GM18505 (cell line): Measurements from ENCODE around the gene GEMIN7.

Source experiments
- ATAC-seq: cut with Tn5 transposase; IDR thresholded peaks from one replicate; pipeline ENCODE4 v1.9.1; 2021; ENCODE audit not compliant: unreplicated experiment
- POLR2A ChIP-seq: IDR thresholded peaks from 4 replicates; pipeline ENCODE4 v1.6.1; 2011; ENCODE audit warnings: borderline replicate concordance; ENCODE audit not compliant: insufficient read depth, insufficient read length; ENCODE audit errors: extremely low read depth

Gene GEMIN7

DNA sequence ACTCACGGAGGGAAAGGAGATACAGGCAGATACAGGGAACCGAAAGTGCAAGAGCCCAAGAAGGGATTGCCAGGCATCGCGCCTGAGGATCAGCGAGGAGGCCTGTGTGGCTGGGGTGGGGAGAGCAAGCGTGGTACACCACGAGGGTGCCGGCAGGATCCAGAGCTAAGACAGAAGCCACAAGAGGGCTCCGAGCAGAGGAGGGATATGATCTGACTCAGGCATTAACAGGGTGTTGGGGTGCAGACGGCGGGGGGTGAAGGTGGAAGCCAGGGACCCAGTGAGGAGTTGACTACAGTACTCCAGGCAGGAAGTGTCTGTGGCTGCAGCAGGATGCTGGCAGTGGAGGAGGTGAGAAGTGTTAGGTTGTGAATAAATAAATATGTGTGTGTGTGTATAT is 8.5 kb downstream of the GEMIN7 start:
- ATAC-seq: no peak
- no peak for TF ChIP-seq POLR2A

DNA sequence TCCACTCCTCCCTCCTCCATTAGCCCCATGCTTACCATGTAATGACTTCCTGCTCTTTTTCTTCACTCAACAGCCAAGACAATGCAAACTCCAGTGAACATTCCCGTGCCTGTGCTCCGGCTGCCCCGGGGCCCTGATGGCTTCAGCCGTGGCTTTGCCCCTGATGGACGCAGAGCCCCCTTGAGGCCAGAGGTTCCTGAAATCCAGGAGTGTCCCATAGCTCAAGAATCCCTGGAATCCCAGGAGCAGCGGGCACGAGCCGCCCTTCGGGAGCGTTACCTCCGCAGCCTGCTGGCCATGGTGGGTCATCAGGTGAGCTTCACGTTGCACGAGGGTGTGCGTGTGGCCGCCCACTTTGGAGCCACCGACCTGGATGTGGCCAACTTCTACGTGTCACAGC is 11.0 kb downstream of the GEMIN7 start:
- TF ChIP-seq POLR2A: no peak
- no peak for ATAC-seq

DNA sequence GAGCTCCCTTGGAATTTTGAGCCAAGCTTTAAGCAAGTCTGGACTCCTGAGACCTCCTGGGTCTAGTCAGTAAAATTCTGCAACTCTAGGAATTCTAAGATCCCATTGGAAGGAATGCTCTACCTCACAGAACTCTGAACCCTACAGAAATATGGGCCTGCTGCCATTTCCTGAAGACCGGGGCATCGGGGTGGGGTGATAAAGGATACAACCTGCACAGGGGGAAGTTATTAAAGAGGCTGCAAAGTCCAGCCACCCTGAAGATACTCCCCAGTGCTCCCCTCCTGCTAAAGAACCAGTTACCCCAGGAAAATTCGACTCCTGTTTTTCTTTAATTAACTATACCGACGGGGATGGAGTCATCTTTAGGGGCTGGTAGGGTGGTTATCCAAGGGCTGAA is 11.5 kb downstream of the GEMIN7 start:
- no peak for TF ChIP-seq POLR2A
- ATAC-seq: no peak

DNA sequence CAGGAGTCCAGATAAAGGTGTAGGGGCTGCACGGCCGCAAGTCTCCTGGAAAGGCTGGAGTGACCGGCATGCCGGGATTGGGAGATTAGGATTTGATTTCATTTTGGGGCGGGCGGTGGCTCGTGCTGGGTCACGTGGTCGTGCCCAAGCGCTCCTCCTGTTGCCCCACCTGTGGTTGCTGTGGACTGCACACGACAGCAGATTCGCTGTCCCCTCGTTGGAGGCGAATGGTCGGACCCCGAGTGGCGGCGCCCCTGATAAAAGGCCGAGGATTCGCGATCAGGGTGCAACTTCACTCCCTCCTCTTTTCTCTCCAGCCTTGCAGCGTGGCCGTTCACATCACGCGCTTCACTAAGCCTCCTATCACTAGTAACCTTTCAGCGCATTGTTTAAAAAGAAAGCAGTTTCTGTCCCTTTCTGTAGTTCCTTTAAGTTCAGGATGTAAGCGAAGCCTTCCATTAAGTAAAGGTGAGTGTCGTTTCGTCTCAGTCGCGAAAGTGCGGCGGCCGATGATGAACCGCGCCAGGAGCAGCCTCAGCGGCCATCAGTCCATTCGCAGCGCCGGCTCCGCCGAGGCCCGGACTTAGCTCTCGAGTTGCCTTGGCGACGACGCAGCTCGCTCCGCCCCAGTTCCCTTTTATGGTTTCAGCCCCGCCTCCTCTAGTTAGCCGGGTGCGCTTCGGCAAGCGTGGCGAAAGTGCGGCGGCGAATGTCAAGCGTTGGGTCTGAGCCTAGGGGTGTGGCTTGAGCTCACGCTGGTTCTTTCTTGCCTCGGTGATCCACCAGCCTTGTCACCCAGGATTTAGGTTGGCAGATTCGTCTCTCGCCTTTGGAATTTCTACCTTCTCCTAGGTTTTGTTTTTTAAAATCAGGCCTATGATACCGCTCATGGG is 12.2 kb downstream of the GEMIN7 start:
- ATAC-seq: peak; percentile 59
- TF ChIP-seq POLR2A: peak; percentile 78

DNA sequence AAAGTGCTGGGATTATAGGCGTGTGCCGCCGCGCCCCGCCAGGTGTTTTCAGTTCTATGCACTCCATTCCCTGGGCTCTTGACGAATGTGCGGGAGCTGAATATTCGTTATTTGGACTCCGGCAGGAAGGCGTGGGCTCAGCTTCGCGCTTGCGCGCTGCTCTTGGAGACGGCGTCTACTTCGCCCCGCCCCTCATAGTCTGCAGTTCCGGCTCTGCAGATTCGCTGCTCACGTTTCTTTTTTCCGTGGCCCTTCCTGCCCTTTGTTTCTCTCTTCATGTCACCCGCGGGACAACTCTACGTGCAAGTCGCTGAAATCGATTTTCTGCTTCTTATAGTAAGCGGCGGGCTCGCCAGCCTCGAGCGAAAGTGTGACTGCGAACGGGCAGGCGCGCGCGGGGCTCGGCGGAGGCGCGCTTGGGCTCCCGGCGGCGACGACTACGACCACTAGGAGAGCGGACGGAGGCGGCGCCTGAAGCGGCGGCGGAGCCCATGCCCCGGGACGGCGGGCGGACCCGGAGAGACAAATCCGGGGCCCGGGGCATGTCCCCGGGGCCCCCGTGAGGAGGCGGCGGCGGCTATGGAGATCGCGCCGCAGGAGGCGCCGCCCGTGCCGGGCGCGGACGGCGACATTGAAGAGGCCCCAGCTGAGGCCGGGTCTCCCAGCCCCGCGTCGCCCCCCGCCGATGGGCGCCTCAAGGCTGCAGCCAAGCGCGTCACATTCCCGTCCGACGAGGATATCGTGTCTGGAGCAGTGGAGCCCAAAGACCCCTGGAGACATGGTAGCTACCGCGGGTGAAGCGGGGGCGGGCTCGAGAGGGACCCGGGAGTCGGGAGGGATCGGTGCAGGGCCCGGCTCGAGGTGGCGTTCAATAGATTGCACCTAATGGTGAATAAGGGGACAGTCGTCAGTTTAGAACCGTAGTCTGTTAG is 14.0 kb downstream of the GEMIN7 start, which contains the start of gene PPP1R37:
TSS of gene PPP1R37 (plus strand) at position 433 of the 932 bp plus-strand sequence. CDS start at position 580, 147 bp downstream.
- peak; percentile 61 for ATAC-seq
- peak; percentile 38 for TF ChIP-seq POLR2A

DNA sequence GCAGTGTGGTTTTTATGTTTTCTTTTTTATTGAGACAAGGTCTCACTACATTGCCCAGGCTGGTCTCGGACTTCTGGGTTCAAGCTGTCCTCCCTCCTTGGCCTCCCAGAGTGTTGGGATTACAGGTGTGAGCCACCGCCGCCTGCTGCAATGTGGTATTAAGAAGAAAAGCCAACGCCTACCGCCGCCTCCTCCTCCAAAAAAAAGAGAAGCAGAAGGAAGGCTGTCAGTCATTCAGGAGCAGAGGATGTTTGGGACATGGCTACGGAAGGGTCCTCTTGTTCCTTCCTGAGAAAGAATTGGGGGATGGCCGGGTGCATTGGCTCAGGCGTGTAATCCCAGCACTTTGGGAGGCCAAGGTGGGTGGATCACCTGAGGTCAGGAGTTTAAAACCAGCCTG is 15.1 kb downstream of the GEMIN7 start:
- ATAC-seq: no peak
- TF ChIP-seq POLR2A: no peak

DNA sequence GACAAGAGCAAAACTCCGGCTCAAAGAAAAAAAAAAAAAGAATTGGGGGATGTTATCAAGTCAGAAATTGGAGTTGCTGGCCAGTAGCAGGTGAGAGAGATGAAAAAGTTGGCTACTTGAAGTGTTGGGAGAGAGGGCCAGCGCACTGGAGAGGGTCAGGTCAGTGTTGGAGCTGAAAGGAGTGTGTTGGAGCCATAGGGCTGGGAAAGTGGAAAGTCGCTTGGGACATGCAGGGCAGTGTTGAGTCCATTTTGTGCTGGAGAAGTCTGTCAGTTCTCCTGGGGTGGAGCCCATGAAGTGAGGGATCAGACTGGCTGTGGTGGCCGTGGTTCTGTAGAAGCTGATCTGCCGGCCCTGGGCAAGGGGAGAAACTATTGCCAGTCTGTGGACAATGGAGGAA is 15.6 kb downstream of the GEMIN7 start:
- ATAC-seq: no peak
- TF ChIP-seq POLR2A: no peak

DNA sequence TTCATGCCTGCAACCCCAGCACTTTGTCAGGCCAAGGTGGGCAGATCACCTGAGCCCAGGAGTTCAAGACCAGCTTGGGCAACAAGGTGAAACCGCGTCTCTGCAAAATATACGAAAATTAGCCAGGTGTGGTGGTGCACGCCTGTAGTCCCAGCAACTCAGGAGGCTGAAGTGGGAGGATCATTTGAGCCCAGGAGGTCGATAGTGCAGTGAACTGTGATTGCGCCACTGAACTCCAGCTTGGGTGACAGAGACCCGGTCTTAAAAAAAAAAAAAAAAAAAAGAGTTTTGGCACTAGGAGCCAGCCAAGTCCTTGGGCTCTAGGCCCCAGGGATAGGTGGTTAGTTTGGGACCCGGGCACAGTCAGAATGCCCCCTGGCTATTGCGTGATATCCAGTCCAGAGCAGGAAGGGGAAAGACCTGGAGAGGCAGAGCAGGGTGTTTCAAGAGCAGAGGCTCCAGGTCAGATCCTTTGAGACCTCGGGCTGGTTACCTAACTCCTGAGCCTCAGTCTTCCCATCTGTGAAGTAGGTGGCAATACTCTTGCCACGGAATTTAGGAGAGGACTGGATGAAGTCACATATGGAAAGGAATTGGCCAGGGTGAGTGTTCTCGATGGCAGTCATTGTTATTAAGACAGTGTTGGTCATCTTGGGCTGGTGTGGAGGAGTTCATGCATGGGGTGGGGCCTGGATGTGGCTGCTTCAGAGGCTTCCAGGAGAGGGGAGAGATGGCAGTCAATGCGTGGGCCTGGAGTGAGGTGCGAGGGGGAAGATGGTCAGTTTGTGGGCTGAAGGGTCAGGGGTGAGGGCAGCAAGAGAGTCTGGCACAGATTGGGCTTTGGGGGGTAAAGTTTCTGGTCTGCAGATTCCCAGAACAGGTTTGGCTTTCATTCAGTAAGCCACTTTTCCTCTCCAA is 16.7 kb downstream of the GEMIN7 start:
- TF ChIP-seq POLR2A: no peak
- no peak for ATAC-seq

DNA sequence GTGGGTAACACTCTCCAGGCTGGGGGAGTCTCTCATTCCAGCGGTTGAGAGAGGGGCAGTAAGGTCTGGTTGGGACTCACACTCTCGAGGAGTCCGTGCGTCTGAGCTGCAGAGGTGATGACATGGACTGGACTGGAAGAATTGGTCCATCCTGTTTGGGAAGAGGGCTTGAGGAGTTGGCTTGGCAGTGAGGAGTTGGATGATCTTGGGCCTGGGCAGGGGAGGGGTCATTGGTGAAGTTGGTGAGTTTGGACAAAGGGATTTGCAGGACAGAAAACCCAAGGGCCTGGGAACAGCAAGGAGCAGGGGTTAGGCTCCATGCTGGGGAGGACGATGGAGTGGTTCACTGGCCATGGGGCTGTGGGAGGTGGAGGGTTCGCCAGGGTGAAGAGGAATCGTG is 17.6 kb downstream of the GEMIN7 start:
- no peak for ATAC-seq
- no peak for TF ChIP-seq POLR2A

DNA sequence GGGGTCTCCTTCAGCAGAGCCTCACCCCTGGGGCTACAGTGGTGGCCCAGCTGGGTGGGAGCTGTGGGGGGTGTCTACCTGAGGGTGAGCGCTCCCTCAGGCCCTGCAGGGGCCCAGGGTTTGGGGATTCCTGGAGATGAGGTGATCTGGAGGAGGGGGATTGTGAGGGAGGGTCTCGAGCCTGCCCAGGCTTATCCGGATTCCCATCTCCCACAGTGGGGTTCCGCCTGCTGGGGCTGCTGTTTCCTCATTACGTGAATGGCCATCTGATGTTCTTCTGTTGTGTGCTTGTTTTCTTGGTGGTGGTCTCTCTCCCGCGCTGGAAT is 18.4 kb downstream of the GEMIN7 start:
- no peak for TF ChIP-seq POLR2A
- ATAC-seq: no peak

DNA sequence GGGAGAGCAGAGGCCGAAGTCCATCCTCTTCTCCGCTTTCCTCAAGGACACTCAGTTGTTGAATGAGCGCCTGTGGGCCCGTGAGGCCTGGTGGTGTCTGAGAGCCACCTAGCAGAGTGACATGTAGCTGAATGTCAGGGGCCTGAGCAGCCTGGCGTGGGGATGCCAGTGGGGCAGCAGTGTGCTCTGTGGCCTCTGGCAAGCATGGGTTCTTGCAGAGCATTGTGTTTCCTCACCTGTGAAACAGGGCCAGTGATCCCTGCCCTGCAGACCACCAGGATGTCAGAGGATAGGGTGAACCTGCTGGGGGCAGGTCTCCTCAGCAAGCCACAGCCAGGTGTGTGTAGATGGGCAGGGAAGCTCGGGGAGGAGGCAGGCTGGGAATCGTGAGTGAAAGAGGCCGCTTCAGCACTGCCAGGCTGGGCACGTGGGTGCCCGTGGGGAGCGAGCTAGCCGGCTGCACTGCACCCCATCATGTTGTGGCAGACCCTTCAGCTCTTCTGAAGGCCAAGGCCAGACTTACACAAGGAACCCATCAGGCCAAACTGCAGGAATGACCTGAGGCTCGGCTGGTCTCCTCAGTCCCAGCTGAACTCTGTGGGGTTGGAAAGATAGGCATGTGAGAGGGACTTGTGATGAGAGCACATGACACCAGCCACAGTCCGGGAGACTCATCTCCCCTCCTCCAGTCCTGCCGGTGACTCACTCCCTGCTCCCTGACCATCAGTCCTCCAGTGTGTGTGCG is 18.9 kb downstream of the GEMIN7 start:
- TF ChIP-seq POLR2A: no peak
- ATAC-seq: no peak
